Osteoblast (primary cell): ENCODE results near the gene LTA. TPM values are rescaled to one million over a fixed set of nuclear protein-coding genes. Genes with fewer than 3 reads are reported as not detected.

Source experiments
- DNase-seq: peaks from one replicate; pipeline ENCODE4 v3.0.0; 2011; ENCODE audit warnings: low spot score, mixed read lengths; ENCODE audit not compliant: insufficient read length; ENCODE audit errors: missing footprints
- H2AFZ ChIP-seq: 2 replicates; pipeline ENCODE4 v1.6.0; 2011; ENCODE audit warnings: mild to moderate bottlenecking, low read length
- H3K27ac ChIP-seq: 2 replicates; pipeline ENCODE4 v1.5.1; 2011; ENCODE audit warnings: mild to moderate bottlenecking, low read depth, low read length, moderate library complexity
- H3K27me3 ChIP-seq: 2 replicates; pipeline ENCODE4 v1.6.0; 2012; ENCODE audit warnings: mild to moderate bottlenecking, control low read depth, inconsistent platforms, low read length, moderate library complexity; ENCODE audit not compliant: insufficient read depth
- H3K36me3 ChIP-seq: 2 replicates; pipeline ENCODE4 v1.5.1; 2011; ENCODE audit warnings: mild to moderate bottlenecking, low read length, control low read depth, moderate library complexity; ENCODE audit not compliant: insufficient read depth
- H3K4me1 ChIP-seq: 2 replicates; pipeline ENCODE4 v1.5.1; 2011; ENCODE audit warnings: mild to moderate bottlenecking, low read length, control low read depth, moderate library complexity; ENCODE audit not compliant: insufficient read depth
- H3K4me2 ChIP-seq: 2 replicates; pipeline ENCODE4 v1.6.0; 2011; ENCODE audit warnings: mild to moderate bottlenecking, low read length; ENCODE audit not compliant: insufficient read depth
- H3K4me3 ChIP-seq: fragments of 200-600 bp; sonication (generic); 3 replicates; pipeline ENCODE4 v1.5.1; 2012; ENCODE audit warnings: mild to moderate bottlenecking, low read length, inconsistent platforms; ENCODE audit not compliant: insufficient read depth
- H3K79me2 ChIP-seq: 2 replicates; pipeline ENCODE4 v1.6.0; 2012; ENCODE audit warnings: mild to moderate bottlenecking, low read length, control low read depth, inconsistent platforms; ENCODE audit not compliant: insufficient read depth
- H3K9me3 ChIP-seq: 2 replicates; pipeline ENCODE4 v1.5.1; 2011; ENCODE audit warnings: low read depth, low read length, control low read depth
- H4K20me1 ChIP-seq: 2 replicates; pipeline ENCODE4 v1.6.0; 2012; ENCODE audit warnings: mild to moderate bottlenecking, low read length, control low read depth; ENCODE audit not compliant: insufficient read depth
- CTCF ChIP-seq: IDR thresholded peaks from 2 replicates; pipeline ENCODE4 v1.5.1; 2011; ENCODE audit warnings: mild to moderate bottlenecking, low read depth, low read length, moderate library complexity; ENCODE audit errors: extremely low read depth
- total RNA-seq: library from RNA; depleted of rRNA; stranded (reverse); fragments of >200 nt; gene quantifications from 2 replicates; pipeline ENCODE4 v1.2.3, GENCODE V29; 2012

LTA gene
- total RNA-seq, 1 donor: not detected

- peak; percentile 99 for DNase-seq
- H3K9me3 ChIP-seq: no peaks in the 10 kb centered on the region
- H3K27me3 ChIP-seq: no peaks in the 10 kb centered on the region
- H3K4me1 ChIP-seq: peaks cover 12% of the 10 kb centered on the region
- peak; percentile 81 for TF ChIP-seq CTCF
- H3K4me2 ChIP-seq: peak overlapping the region; percentile 97
- no peaks in the 10 kb centered on the region for H3K79me2 ChIP-seq
- H4K20me1 ChIP-seq: no peaks in the 10 kb centered on the region
- no peaks in the 10 kb centered on the region for H3K36me3 ChIP-seq
- peak overlapping the region; percentile 48 for H3K27ac ChIP-seq
- H3K4me3 ChIP-seq: peak overlapping the region; percentile 95
- H2AFZ ChIP-seq: peak overlapping the region; percentile 98
Measured at GRCh38 chr6:31580807-31581433, 8.8 kb downstream of the LTA start.

GRCh38 chr6:31581434-31582229 is 9.5 kb downstream of the LTA start:
- Histone ChIP-seq H3K4me3 (peak overlapping the region; percentile 95), H4K20me1 (no peaks in the 10 kb centered on the region), H3K36me3 (no peaks in the 10 kb centered on the region), H3K27ac (peak overlapping the region; percentile 48), H3K9me3 (no peaks in the 10 kb centered on the region), H3K79me2 (no peaks in the 10 kb centered on the region), H3K27me3 (no peaks in the 10 kb centered on the region), H3K4me2 (peak overlapping the region; percentile 97), H3K4me1 (peaks cover 12% of the 10 kb centered on the region), H2AFZ (peak overlapping the region; percentile 98)
- peak; percentile 77 for DNase-seq
- TF ChIP-seq CTCF: no peak

DNA sequence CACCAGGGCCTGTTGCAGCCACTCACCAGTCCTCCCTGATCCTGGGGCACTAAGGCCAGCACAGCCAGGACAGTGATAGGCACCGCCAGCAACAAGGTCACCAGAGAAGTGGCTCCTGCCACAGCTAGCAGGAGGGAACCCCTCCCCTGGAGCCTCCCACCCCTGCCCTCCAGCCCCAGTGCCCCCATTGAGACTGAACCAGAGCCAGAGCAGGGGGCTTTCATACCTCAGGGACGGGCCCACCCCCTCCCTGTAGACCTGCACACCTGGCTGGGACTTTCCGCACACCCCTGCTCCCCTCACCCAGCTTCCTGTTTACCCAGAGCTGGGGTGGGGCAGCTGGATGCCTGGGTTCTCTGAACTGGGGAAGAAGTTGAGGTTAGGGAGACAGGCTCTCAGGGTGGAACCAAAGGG is 10.1 kb downstream of the LTA start, which contains the start of gene LTB:
Gene LTB (minus strand): TSS at position 195 of the 414 bp plus-strand sequence. CDS start 7 bp downstream, at position 188.
- DNase-seq: peak; percentile 54
- Histone ChIP-seq H3K79me2 (no peaks in the 10 kb centered on the region), H3K9me3 (no peaks in the 10 kb centered on the region), H2AFZ (peak within 1 kb of the TSS; percentile 98), H4K20me1 (no peaks in the 10 kb centered on the region), H3K27me3 (no peaks in the 10 kb centered on the region), H3K27ac (peak within 1 kb of the TSS; percentile 48), H3K4me3 (peak within 1 kb of the TSS; percentile 95), H3K36me3 (no peaks in the 10 kb centered on the region), H3K4me1 (peaks cover 12% of the 10 kb centered on the region), H3K4me2 (peak within 1 kb of the TSS; percentile 97)
- no peak for TF ChIP-seq CTCF

DNA sequence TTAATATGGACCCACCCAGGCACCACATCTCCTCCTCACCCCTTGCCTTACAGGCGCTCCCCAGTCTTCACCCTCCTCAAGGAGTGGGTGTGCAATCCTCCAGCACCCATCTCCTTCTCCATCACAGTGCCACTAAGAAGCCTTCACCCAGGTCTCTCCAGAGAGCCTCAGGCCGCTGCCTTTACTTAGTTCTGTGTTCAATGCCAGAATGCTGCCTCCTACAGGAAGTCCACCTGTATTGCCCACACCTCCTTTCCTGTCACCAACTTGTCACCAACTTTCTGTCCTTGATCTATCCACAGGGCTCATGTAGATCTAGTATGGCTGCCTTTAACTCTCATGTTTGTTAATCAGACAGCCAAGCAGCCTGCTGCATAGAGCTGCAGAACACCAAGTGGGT is 13.4 kb downstream of the LTA start:
- no peak overlapping the region for H2AFZ ChIP-seq
- no peaks in the 10 kb centered on the region for H4K20me1 ChIP-seq
- H3K9me3 ChIP-seq: no peaks in the 10 kb centered on the region
- H3K36me3 ChIP-seq: no peaks in the 10 kb centered on the region
- no peak overlapping the region for H3K4me2 ChIP-seq
- peak; percentile 30 for DNase-seq
- peak; percentile 34 for TF ChIP-seq CTCF
- H3K27me3 ChIP-seq: no peaks in the 10 kb centered on the region
- no peak overlapping the region for H3K4me3 ChIP-seq
- no peak overlapping the region for H3K27ac ChIP-seq
- H3K79me2 ChIP-seq: no peaks in the 10 kb centered on the region
- peaks cover 15% of the 10 kb centered on the region for H3K4me1 ChIP-seq
